ENCODE measurements around the gene C12orf75. TPM values are rescaled to one million over a fixed set of nuclear protein-coding genes. Genes with fewer than 3 reads are reported as not detected.
"Not testable (repeated sequence)": the region's sequence is repeated elsewhere in the genome, so short reads cannot be mapped to it uniquely, and the experiment has no call there.

Gene C12orf75
- total RNA-seq, 1 experiment from 2014 or later, result 46.0 TPM

GRCh38 chr12:105296116-105297089, 34.1 kb upstream of the C12orf75 start:
- Histone ChIP-seq H3K4me1 (ENCODE audit: insufficient read depth, low read length, poor library complexity, severe bottlenecking) (no peaks in the 10 kb centered on the region), H3K9me3 (ENCODE audit: low read depth, low read length, poor library complexity, severe bottlenecking) (no peaks in the 10 kb centered on the region), H3K36me3 (ENCODE audit: insufficient read depth, low read length, poor library complexity, severe bottlenecking) (no peaks in the 10 kb centered on the region), H3K4me3 (ENCODE audit: low read depth, low read length, poor library complexity, severe bottlenecking) (no peak overlapping the region), H3K27ac (ENCODE audit: low read depth, low read length, poor library complexity, severe bottlenecking) (no peak overlapping the region), H3K27me3 (replicated peaks; ENCODE audit: insufficient read depth, low read depth, low read length, poor library complexity) (no peaks in the 10 kb centered on the region)
- no TSS peak for BruUV-seq (replicated peaks)
- intact Hi-C loops (cut with micrococcal nuclease; ENCODE audit: unreplicated experiment), result no loop called here
- TF ChIP-seq EZH2 (IDR thresholded peaks at IDR 0.05; ENCODE audit: borderline replicate concordance, low read depth, low read length, poor library complexity, severe bottlenecking), result no peak
- no peak for TF ChIP-seq CTCF (conservative IDR thresholded peaks at IDR 0.05; ENCODE audit: low read depth, low read length)
- POLR2A ChIA-PET (ENCODE audit: low non-redundant PET), result no interaction called here
- CTCF ChIA-PET, result no interaction called here
- DNase-seq (ENCODE audit: low spot score), result no peak

- Histone ChIP-seq H3K36me3 (ENCODE audit: insufficient read depth, low read length, poor library complexity, severe bottlenecking) (no peaks in the 10 kb centered on the region), H3K9me3 (ENCODE audit: low read depth, low read length, poor library complexity, severe bottlenecking) (no peaks in the 10 kb centered on the region), H3K4me3 (ENCODE audit: low read depth, low read length, poor library complexity, severe bottlenecking) (no peak overlapping the region), H3K4me1 (ENCODE audit: insufficient read depth, low read length, poor library complexity, severe bottlenecking) (no peaks in the 10 kb centered on the region), H3K27me3 (replicated peaks; ENCODE audit: insufficient read depth, low read depth, low read length, poor library complexity) (no peaks in the 10 kb centered on the region), H3K27ac (ENCODE audit: low read depth, low read length, poor library complexity, severe bottlenecking) (no peak overlapping the region)
- intact Hi-C loops (cut with micrococcal nuclease; ENCODE audit: unreplicated experiment), result no loop called here
- ChIA-PET CTCF (no interaction called here), POLR2A (ENCODE audit: low non-redundant PET) (interaction anchor here (0.6 kb wide), 1 partner anchor 205 kb away, joined by 6 read pairs; no protein-coding TSS in a partner anchor)
- no TSS peak for BruUV-seq (replicated peaks)
- no peak for DNase-seq (ENCODE audit: low spot score)
- TF ChIP-seq CTCF (conservative IDR thresholded peaks at IDR 0.05; ENCODE audit: low read depth, low read length) (no peak), EZH2 (IDR thresholded peaks at IDR 0.05; ENCODE audit: borderline replicate concordance, low read depth, low read length, poor library complexity, severe bottlenecking) (no peak)
Observed at GRCh38 chr12:105300883-105301282, 29.6 kb upstream of the C12orf75 start.

- no peak overlapping the region for H3K4me3 ChIP-seq (ENCODE audit: low read depth, low read length, poor library complexity, severe bottlenecking)
- H3K27ac ChIP-seq (ENCODE audit: low read depth, low read length, poor library complexity, severe bottlenecking), result no peak overlapping the region
- ChIA-PET POLR2A (ENCODE audit: low non-redundant PET) (no interaction called here), CTCF (no interaction called here)
- no TSS peak for BruUV-seq (replicated peaks)
- no peaks in the 10 kb centered on the region for H3K27me3 ChIP-seq (replicated peaks; ENCODE audit: insufficient read depth, low read depth, low read length, poor library complexity)
- no peaks in the 10 kb centered on the region for H3K9me3 ChIP-seq (ENCODE audit: low read depth, low read length, poor library complexity, severe bottlenecking)
- no peak for DNase-seq (ENCODE audit: low spot score)
- no peaks in the 10 kb centered on the region for H3K36me3 ChIP-seq (ENCODE audit: insufficient read depth, low read length, poor library complexity, severe bottlenecking)
- no peak for TF ChIP-seq CTCF (conservative IDR thresholded peaks at IDR 0.05; ENCODE audit: low read depth, low read length)
- TF ChIP-seq EZH2 (IDR thresholded peaks at IDR 0.05; ENCODE audit: borderline replicate concordance, low read depth, low read length, poor library complexity, severe bottlenecking), result no peak
- intact Hi-C loops (cut with micrococcal nuclease; ENCODE audit: unreplicated experiment), result no loop called here
- H3K4me1 ChIP-seq (ENCODE audit: insufficient read depth, low read length, poor library complexity, severe bottlenecking), result no peaks in the 10 kb centered on the region
Observed at GRCh38 chr12:105301696-105302095, 28.8 kb upstream of the C12orf75 start.

- DNase-seq (ENCODE audit: low spot score); H3K27me3 ChIP-seq (replicated peaks; ENCODE audit: insufficient read depth, low read depth, low read length, poor library complexity); H3K4me1 ChIP-seq (ENCODE audit: insufficient read depth, low read length, poor library complexity, severe bottlenecking); H3K4me3 ChIP-seq (ENCODE audit: low read depth, low read length, poor library complexity, severe bottlenecking); intact Hi-C loops (cut with micrococcal nuclease; ENCODE audit: unreplicated experiment); H3K27ac ChIP-seq (ENCODE audit: low read depth, low read length, poor library complexity, severe bottlenecking); H3K9me3 ChIP-seq (ENCODE audit: low read depth, low read length, poor library complexity, severe bottlenecking); CTCF ChIA-PET; H3K36me3 ChIP-seq (ENCODE audit: insufficient read depth, low read length, poor library complexity, severe bottlenecking); POLR2A ChIA-PET (ENCODE audit: low non-redundant PET); BruUV-seq (replicated peaks): not testable (repeated sequence)
Observed at GRCh38 chr12:105302986-105303385, 27.5 kb upstream of the C12orf75 start.

- intact Hi-C loops (cut with micrococcal nuclease; ENCODE audit: unreplicated experiment); H3K27ac ChIP-seq (ENCODE audit: low read depth, low read length, poor library complexity, severe bottlenecking); BruUV-seq (replicated peaks); H3K36me3 ChIP-seq (ENCODE audit: insufficient read depth, low read length, poor library complexity, severe bottlenecking); H3K4me1 ChIP-seq (ENCODE audit: insufficient read depth, low read length, poor library complexity, severe bottlenecking); H3K4me3 ChIP-seq (ENCODE audit: low read depth, low read length, poor library complexity, severe bottlenecking); H3K9me3 ChIP-seq (ENCODE audit: low read depth, low read length, poor library complexity, severe bottlenecking); DNase-seq (ENCODE audit: low spot score); H3K27me3 ChIP-seq (replicated peaks; ENCODE audit: insufficient read depth, low read depth, low read length, poor library complexity); CTCF ChIA-PET; POLR2A ChIA-PET (ENCODE audit: low non-redundant PET): not testable (repeated sequence)
Observed at GRCh38 chr12:105304626-105305025, 25.9 kb upstream of the C12orf75 start.

All from A673 (cell line).